B cell (primary cell): ENCODE data around the gene TMEM14A.
"Not testable (repeated sequence)": the region's sequence is repeated elsewhere in the genome, so short reads cannot be mapped to it uniquely, and the experiment has no call there.

ENCODE experiments used
- CTCF ChIP-seq: fragments of 200-600 bp; IDR thresholded peaks from one replicate; pipeline ENCODE4 v1.8.0; 2022; ENCODE audit warnings: antibody characterized with exemption, mild to moderate bottlenecking
- EZH2 ChIP-seq: IDR thresholded peaks from 2 replicates; pipeline ENCODE4 v1.6.1; 2012; ENCODE audit warnings: borderline replicate concordance, low read depth, mild to moderate bottlenecking, moderate library complexity, low read length; ENCODE audit not compliant: insufficient read depth, poor library complexity, severe bottlenecking

DNA sequence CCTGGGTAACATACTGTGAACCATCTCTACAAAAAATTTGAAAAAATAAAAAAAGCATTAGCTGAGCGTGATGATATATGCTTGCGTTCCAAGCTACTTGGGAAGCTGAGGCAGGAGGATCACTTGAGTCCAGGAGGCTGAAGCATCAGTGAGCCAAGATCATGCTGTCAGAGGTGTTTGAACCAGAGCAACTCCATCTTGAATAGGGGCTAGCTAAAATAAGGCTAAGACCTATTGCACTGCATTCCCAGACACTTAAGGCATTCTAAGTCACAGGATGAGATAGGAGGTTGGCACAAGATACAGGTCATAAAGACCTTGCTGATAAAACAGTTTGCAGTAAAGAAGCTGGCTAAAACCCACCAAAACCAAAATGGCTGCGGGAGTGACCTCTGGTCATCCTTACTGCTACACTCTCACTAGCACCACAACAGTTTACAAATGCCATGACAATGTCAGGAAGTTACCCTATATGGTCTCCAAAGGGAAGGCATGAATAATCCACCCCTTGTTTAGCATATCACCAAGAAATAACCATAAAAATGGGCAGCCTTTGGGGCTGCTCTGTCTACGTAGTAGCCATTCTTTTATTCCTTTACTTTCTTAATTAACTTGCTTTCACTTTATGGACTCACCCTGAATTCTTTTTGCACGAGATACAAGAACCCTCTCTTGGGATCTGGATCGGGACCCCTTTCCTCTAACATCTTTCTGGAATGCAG lies 34.0 kb downstream of the TMEM14A start:
- not testable (repeated sequence) for TF ChIP-seq CTCF, EZH2
